Posterior vena cava (tissue), 2 donors: ENCODE data around the gene KMT5C. TPM values are rescaled to one million over a fixed set of nuclear protein-coding genes. Genes with fewer than 3 reads are reported as not detected.

ENCODE experiments used
- DNase-seq: peaks from one replicate; pipeline ENCODE4 v3.0.0-alpha.2; 2020; ENCODE audit warnings: low spot score
- intact Hi-C, 2 donors: fragments of 100-400 bp; cut with DNase I; formaldehyde crosslinking; loops; one replicate each; pipeline versions ENCODE4 v1.14.1 to v1.14.2; 2022 to 2023
- total RNA-seq, 2 donors: library from RNA; stranded (reverse); fragmentation: NEBNext Ultra II Directional; extraction: Animal tissue kit (Norgen Biotek cat#: 25700); gene quantifications; one replicate each; pipeline ENCODE4 v1.2.1, GENCODE V29; 2021
- donor health status: DM: yes; HTN: yes; CAD: no.
- donor health status: DM: yes; HTN: yes; CAD: no.

Gene KMT5C
- total RNA-seq, 2 donors from 2014 or later: 3.9 to 6.3 TPM

DNA sequence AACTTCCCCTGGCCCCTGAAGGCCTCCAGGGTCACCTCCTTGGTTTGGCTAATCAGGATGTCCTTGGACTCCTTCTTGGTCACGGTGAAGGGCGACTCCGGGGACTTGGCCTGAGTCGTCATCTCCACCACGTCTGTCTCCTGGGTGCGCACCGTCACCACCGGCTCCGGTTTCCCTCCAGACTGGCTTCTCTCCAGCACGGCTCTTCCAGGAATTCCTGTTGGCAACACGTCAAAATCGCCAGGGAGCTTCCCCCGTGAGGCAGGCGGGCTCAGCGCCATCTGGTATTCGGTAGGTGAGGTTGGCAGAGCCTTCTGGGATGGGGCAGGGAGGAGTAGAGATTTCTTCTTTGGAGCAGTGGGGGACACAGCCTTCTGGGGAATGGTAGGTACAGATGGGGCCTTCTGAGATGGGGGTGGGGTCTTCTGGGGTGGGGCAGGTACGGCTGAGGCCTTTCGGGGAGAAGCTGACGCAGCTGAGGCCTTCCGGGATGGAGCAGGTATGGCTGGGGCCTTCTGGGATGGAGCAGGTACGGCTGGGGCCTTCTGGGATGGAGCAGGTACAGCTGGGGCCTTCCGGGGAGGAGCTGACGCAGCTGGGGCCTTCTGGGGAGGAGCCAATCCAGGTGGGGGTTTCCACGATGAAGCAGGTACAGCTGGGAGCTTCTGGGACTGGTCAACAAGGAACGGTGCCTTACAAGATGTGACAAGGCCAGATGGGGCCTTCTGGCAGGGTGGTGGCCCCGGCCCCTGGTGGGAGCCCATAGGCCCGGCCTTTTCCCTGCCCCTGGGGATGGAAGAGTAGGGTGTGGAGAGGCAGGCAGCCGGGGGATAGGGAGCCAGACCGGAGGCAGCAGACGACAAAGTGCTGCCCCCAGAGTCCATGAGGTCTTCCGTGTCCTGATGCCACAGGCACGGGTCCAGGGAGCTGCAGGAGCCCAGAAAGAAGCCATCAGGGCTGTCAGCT, 19.6 kb downstream of the KMT5C start:
- DNase-seq: peak; percentile 78
- intact Hi-C loops: no loop called here

DNA sequence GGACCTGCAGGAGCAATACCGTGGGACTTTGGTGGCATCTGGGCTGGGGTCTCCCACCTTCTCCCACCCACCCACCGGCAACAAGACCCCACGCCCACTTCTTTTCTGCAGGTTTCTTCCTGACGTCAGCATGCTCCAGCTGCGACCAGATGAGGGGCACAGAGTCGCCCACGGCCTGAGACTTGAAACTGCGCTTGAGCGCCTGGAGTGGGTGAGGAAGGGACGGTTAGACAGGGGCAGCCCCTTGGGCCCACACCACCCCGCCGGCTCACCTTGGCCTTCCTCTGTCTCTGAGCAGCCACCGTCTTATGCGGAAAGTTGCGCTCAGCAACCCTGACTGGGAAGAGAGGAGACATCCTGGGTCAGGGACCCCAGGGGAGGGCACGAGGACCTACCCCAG, 21.2 kb downstream of the KMT5C start:
- no peak for DNase-seq
- intact Hi-C loops: no loop called here

- intact Hi-C loops: no loop called here
- DNase-seq: no peak
Observed at GRCh38 chr19:55362174-55362989, 22.7 kb downstream of the KMT5C start.

DNA sequence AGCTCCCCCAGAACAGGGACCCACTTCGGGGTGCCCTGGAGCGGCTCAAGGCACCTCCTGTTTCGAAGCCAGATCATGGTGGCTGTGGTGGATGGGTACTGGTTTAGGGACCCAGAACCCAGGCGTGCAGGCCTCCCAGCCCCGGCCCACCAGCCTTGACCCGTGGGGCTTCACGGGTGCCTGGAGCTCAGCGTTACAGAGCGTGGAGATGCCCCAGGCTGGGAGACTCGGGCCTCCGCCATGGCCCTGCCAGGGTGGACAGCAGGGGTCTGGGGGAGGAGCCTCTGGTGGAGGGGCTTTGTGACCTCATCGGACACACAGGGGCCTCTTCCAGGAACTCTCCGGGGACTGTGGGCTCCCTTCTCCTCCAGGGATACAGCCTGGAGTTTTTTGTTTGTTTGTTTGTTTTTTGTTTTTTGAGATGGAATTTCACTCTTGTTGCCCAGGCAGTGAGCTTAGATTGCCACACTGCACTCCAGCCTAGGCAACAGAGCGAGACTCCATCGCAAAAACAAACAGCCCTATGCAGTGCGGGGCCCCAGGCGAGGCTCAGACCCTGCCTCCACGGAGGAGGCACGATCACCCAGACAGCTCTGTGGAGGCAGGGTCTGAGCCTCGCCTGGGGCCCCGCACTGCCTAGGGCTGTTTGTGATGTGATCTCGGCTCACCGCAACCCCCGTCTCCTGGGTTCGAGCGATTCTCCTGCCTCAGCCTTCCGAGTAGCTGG, 23.5 kb downstream of the KMT5C start, which contains the start of gene GARIN5B:
GARIN5B (minus strand) TSS at position 271 of the 727 bp plus-strand sequence; CDS start at position 77, 194 bp downstream.
- intact Hi-C loops: no loop called here
- no peak for DNase-seq

GRCh38 chr19:55365245-55365644, 25.6 kb downstream of the KMT5C start:
- intact Hi-C loops: no loop called here
- no peak for DNase-seq

GRCh38 chr19:55365964-55366363, 26.3 kb downstream of the KMT5C start:
- intact Hi-C loops: no loop called here
- no peak for DNase-seq

GRCh38 chr19:55366790-55367189, 27.1 kb downstream of the KMT5C start:
- DNase-seq: no peak
- intact Hi-C loops: no loop called here

DNA sequence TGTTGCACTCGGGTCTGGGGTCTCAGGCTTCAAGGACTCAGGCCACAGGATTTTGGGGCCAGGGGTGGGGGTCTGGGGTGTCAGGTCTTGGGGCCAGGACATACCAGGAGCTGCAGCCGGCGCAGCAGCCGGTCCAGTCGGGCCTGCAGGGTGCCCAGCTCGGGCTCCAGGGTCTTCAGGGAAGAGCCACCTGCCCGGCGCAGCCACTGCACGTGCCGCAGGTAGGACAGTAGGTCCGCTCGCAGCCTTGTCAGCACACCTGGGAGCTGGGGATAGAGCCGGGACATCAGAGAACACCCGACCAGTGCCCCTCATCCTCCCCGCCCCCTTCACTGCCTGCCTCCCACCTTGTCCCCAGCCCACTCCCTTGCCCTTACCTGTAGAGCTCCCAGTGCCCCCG, 28.4 kb downstream of the KMT5C start:
- intact Hi-C loops: no loop called here
- no peak for DNase-seq

DNA sequence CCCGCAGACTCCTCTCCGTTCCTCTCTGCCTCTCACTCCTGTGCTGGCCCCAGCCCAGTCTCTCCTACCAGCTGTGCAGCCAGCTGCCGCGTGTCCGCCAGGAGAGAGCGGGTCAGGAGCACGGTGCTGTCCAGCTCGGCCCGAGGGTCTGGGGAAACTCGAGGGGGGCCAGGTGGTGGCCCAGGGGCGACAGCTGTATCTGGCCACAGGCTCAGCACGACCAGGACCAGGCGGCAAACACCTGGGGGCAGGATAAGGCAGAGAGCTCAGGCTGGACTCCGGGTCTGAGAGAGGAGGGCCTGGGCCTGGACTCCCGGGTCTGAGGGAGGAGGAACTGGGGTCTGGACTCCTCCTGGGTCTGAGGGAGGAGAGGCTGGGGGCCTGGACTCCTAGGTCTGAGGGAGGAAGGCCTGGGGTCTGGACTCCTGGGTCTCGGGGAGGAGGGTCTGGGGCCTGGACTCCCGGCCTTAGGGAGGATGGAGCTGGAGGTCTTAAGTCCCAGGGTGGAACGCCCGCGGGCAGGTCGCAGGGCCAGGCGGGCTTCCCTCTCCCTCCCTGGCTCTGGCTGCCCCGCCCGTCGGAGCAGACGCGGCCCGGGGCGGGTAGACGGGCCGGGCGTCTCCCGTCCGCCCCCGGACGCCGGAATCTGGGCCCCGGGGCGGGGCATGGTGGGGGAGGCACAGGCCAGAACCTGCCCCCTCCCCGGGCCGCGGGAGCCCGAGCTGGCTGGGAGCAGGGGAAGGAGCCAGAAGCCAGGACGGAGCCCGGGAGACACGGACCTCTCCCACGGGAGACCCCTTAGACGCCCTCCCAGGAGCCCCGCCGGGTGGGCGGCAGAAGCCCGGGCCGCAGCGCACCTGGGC, 29.3 kb downstream of the KMT5C start:
- no peak for DNase-seq
- intact Hi-C loops: no loop called here

DNA sequence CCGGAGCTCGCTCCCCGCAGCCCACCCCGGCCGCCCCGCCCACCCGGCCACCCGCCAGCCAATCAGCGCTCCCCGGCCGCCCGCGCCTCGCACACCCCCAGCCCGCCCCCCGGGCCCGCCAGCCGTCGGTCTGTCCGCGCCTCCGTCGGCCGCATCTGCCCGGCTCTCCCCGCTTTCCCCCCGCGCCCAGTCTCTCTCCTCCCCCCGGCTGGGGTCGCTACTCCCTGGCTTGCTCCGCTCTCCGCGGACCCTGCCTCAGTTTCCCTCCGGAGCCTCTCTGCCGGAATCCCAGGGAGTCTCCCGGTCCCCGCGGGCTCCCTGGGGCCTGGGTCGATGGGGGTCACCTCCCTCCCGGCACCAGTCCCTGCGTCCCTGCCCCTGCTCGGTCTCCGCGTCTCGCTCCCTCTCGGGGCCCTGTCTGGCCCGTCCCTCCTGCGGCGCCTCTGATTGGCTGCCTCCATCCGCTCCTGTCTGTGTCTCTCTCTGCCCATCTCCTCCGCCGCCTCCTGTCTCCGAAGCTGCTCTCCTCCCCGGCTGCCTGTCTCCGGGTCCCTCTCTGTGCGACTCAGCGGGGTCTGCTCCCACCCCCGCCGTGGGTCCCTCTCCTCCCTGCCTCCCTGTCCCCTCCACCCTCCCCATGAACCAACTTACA, 30.1 kb downstream of the KMT5C start:
- intact Hi-C loops: no loop called here
- DNase-seq: no peak

GRCh38 chr19:55370305-55370988, 30.8 kb downstream of the KMT5C start, which contains the start of gene IL11:
IL11 (minus strand) TSS chr19:55370463; CDS start chr19:55370310, 153 bp downstream.
- intact Hi-C loops: no loop called here
- no peak for DNase-seq

DNA sequence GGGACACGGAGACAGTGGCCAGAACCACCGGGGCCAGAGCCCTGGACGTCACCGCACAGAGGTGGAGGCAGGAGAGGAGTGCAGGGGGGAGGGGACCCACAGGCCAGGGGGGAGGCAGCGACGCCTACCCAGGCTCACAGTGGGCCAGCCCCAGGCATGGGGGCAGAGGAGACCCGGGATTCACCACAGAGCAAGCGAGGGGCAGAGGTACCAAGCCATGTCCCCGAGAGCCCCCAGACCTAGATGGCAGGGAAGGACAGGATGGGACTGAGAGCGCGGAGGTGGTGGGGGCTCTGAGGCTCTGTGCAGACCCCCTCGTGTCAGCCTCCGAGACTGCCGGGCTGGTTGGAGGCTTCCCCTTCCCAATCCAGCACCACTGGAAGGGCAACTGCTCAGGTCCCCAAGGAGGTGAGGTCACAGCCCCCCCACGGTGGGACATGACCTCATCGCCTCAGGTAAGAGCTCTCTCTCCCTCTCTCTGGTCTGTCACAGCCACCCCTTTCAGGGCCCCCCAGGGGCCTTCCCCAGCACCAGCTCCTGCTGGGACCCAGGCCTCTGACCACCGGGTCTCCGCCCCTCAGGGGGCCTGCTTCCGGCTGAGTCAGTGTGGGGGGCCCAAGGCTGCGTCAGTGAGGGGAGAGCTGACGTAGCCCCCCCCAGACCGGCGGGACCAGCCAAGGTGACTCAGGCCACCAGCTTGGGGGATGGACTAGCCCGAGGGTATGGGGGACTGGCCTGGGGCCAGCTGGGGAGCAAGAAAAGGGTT, 32.8 kb downstream of the KMT5C start:
- DNase-seq: no peak
- intact Hi-C loops: no loop called here

- intact Hi-C loops: no loop called here
- no peak for DNase-seq
Observed at GRCh38 chr19:55373306-55373992, 33.8 kb downstream of the KMT5C start.

- intact Hi-C loops: no loop called here
- no peak for DNase-seq
Observed at GRCh38 chr19:55373993-55374757, 34.5 kb downstream of the KMT5C start.

DNA sequence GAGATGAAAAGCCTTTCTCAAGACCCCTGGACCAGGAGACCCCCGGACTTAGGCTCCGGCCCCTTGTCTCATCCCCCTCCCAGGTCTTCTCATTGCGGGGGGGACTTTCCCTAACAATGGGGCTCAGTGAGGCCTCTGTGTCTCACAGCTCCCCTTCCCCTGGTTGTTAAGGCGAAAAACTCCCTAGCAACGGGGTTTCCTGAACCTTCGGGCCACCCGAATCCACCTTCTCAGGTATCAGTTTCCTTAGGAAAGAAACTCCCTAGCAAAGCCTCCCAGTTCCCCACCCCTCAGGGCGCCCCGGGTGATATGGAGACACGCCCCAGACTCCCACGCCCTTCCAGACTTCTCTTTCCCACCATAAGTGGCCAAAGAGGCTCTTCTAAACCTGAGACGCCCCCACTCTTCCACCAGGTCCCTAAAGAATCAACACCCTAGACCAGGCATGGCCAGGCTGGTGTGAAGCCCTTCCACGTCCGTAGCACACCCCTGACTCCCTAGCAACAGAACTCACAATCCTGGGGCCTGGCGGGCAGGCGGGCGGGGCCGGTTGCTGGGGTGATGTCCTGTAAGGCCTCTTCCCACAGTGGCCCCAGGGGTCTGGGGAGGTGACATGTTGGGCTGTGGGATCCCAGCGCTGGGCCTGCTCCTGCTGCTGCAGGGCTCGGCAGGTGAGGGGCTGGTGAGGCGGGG, 36.7 kb downstream of the KMT5C start, which contains the start of gene TMEM190:
TMEM190 (plus strand) TSS at position 586 of the 693 bp plus-strand sequence; CDS start at position 614, 28 bp downstream.
- intact Hi-C loops: no loop called here
- DNase-seq: no peak
